Upper lobe of right lung (tissue), 1 donor: ENCODE data around the gene CKAP2L. TPM values are rescaled to one million over a fixed set of nuclear protein-coding genes. Genes with fewer than 3 reads are reported as not detected.
A peak's percentile ranks its signal among the peaks of the same experiment; 100 is the strongest.

Source experiments
- ATAC-seq: fragments of 200-7000 bp; cut with Tn5 transposase; one replicate; pipeline ENCODE4 v1.9.1; 2020; ENCODE audit warnings: mild to moderate bottlenecking, moderate library complexity
- DNase-seq: peaks from one replicate; pipeline ENCODE4 v3.0.0-alpha.2; 2020
- H3K27ac ChIP-seq: fragments of 200-600 bp; one replicate; pipeline ENCODE4 v1.8.0; 2022
- H3K27me3 ChIP-seq: fragments of 200-600 bp; one replicate; pipeline ENCODE4 v1.8.0; 2022; ENCODE audit warnings: mild to moderate bottlenecking
- H3K36me3 ChIP-seq: fragments of 200-600 bp; one replicate; pipeline ENCODE4 v1.8.0; 2022
- H3K4me1 ChIP-seq: fragments of 200-600 bp; one replicate; pipeline ENCODE4 v1.8.0; 2022
- H3K4me3 ChIP-seq: fragments of 200-600 bp; one replicate; pipeline ENCODE4 v1.8.0; 2022; ENCODE audit warnings: mild to moderate bottlenecking
- H3K9me3 ChIP-seq: fragments of 200-600 bp; one replicate; pipeline ENCODE4 v1.8.0; 2022
- CTCF ChIP-seq: fragments of 200-600 bp; IDR thresholded peaks from one replicate; pipeline ENCODE4 v1.8.0; 2022; ENCODE audit warnings: antibody characterized with exemption
- intact Hi-C: fragments of 100-400 bp; cut with DNase I; formaldehyde crosslinking; loops from one replicate; pipeline ENCODE4 v1.11.0; 2022
- total RNA-seq: library from RNA; stranded (reverse); fragmentation: NEBNext Ultra II Directional; extraction: Animal tissue kit (Norgen Biotek cat#: 25700); gene quantifications from one replicate; pipeline ENCODE4 v1.2.1, GENCODE V29; 2021
- donor health status: DM: no; HTN: yes; CAD: no; lungs with severe emphysema.

The CKAP2L gene
- total RNA-seq, 1 donor from 2014 or later, result 0.46 TPM

DNA sequence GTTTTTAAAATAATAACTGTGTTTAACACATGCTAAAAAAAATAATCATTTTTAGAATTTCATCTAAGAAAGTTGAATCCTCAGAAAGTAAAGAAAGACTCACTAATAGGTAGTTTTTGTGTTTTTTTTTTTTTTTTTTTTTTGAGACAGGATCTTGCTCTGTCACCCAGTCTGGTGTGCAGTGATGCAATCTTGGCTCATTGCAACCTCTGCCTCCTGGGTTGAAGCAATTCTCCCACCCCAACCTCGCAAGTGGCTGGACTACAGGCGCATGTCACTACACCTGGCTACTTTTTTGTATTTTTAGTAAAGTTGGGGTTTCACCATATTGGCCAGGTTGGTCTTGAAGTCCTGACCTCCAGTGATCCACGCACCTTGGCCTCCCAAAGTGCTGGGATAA is 7.1 kb downstream of the CKAP2L start:
- H3K4me1 ChIP-seq, result no peaks in the 10 kb centered on the region
- DNase-seq (no peak), ATAC-seq (peak; percentile 55)
- H3K4me3 ChIP-seq, result no peak overlapping the region
- no peaks in the 10 kb centered on the region for H3K9me3 ChIP-seq
- no peaks in the 10 kb centered on the region for H3K27me3 ChIP-seq
- TF ChIP-seq CTCF, result no peak
- intact Hi-C loops, result no loop called here
- H3K27ac ChIP-seq, result no peak overlapping the region
- H3K36me3 ChIP-seq, result no peaks in the 10 kb centered on the region

GRCh38 chr2:112756207-112756606 is 8.2 kb downstream of the CKAP2L start:
- Histone ChIP-seq H3K27me3 (no peaks in the 10 kb centered on the region), H3K27ac (no peak overlapping the region), H3K4me3 (no peak overlapping the region), H3K9me3 (no peaks in the 10 kb centered on the region), H3K4me1 (no peaks in the 10 kb centered on the region), H3K36me3 (no peaks in the 10 kb centered on the region)
- intact Hi-C loops, result no loop called here
- ATAC-seq, result no peak
- no peak for TF ChIP-seq CTCF
- no peak for DNase-seq

- no peaks in the 10 kb centered on the region for H3K27me3 ChIP-seq
- no peak overlapping the region for H3K4me3 ChIP-seq
- H3K36me3 ChIP-seq, result no peaks in the 10 kb centered on the region
- H3K9me3 ChIP-seq, result no peaks in the 10 kb centered on the region
- H3K27ac ChIP-seq, result no peak overlapping the region
- DNase-seq (no peak), ATAC-seq (no peak)
- TF ChIP-seq CTCF, result no peak
- no peaks in the 10 kb centered on the region for H3K4me1 ChIP-seq
- intact Hi-C loops, result no loop called here
Observed at GRCh38 chr2:112755444-112755843, 9.0 kb downstream of the CKAP2L start.

GRCh38 chr2:112754564-112754963 is 9.8 kb downstream of the CKAP2L start:
- H3K27me3 ChIP-seq, result no peaks in the 10 kb centered on the region
- DNase-seq (no peak), ATAC-seq (peak; percentile 72)
- no peak for TF ChIP-seq CTCF
- intact Hi-C loops, result no loop called here
- H3K4me1 ChIP-seq, result no peaks in the 10 kb centered on the region
- H3K9me3 ChIP-seq, result no peaks in the 10 kb centered on the region
- no peak overlapping the region for H3K4me3 ChIP-seq
- no peaks in the 10 kb centered on the region for H3K36me3 ChIP-seq
- H3K27ac ChIP-seq, result no peak overlapping the region

DNA sequence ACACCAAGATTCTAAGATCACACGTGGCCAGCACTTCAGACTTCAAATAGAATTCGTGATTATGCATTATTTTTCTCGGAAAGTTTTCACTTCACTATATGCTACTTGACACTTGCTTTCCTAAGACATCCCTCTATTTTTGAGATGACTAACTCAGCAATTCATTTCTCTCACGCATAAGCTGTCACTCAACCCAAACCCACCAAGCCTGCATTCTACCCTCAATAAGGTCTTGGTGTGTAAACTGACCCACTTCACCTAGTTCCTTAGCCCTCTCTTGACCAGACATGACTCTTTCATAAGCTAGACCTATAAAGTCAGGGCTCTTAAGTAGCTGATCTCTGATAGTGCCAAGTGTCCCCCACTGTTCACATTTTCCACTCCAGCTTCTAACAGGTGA is 11.7 kb downstream of the CKAP2L start:
- intact Hi-C loops, result no loop called here
- Histone ChIP-seq H3K27me3 (no peaks in the 10 kb centered on the region), H3K9me3 (no peaks in the 10 kb centered on the region), H3K4me3 (no peak overlapping the region), H3K36me3 (no peaks in the 10 kb centered on the region), H3K4me1 (no peaks in the 10 kb centered on the region), H3K27ac (no peak overlapping the region)
- DNase-seq (no peak), ATAC-seq (no peak)
- no peak for TF ChIP-seq CTCF

DNA sequence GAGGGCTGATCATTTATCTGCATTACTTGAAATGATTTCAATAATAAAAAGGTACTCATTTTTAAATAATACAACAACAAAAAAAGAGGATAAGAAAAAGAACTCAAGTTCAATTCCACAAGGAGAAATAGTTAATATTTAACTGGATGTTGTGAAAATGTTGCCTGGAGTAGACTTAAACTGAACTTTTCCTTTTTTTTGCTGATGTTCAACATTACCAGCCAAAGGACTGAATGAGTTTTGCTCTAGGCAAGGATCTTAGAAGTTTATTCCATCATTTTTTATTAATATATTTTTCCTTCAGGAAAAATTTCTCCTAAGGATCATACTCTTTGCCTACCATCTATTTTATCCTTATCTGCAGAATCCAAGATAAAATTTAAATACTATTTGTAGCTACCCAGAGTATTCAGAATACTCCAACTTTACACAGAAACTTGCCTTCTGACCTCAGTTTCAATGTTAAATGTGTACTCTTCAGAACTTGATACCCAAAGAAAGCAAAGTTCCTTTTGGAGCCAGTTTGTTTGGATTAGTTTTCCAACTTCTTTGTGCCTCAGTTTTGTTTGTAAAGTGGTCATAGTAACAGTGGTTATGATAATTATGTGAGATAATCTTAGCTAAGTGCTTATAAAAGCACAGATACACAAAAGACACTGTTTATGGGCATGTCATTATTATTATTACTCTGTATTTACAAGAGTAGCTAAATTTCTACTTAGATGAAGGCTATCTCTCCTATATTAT is 12.8 kb downstream of the CKAP2L start:
- Histone ChIP-seq H3K36me3 (no peaks in the 10 kb centered on the region), H3K4me3 (no peak overlapping the region), H3K27ac (no peak overlapping the region), H3K4me1 (no peaks in the 10 kb centered on the region), H3K9me3 (no peaks in the 10 kb centered on the region), H3K27me3 (no peaks in the 10 kb centered on the region)
- ATAC-seq (no peak), DNase-seq (no peak)
- intact Hi-C loops, result no loop called here
- TF ChIP-seq CTCF, result no peak
